GM21381 (cell line): ENCODE data around the gene NCAN.

ENCODE experiments used
- ATAC-seq: cut with Tn5 transposase; IDR thresholded peaks from one replicate; pipeline ENCODE4 v1.9.1; 2021; ENCODE audit warnings: mild to moderate bottlenecking, moderate library complexity; ENCODE audit not compliant: unreplicated experiment

The NCAN gene

DNA sequence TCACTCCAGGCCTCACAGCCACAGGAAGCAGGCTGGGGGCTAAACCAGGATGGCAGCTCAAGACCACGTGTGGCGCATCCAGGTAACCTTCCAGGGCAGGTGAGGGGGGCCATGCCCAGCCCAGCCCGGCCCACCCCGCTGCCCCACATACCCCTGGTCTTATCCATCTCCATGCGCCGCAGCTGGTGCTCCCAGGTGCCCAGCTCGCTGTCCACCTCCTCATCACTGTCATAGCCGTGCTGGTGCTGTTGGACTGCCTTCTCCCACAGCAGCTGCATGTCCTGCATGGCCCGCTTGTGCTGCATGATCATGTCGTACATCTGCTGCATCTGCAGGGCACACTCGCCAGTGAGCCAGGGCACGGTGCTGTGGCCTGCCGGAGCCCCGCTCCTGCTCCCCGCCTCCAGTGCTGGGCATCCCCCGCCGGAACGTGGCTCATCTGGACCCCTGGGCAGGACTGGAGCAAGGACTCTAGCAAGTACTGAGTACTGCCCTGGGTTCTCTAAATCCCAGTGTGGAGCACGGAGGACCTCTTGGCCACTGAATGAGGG lies 67.4 kb downstream of the NCAN start:
- no peak for ATAC-seq

GRCh38 chr19:19279853-19280252 lies 68.1 kb downstream of the NCAN start:
- no peak for ATAC-seq

GRCh38 chr19:19280561-19280960 lies 68.8 kb downstream of the NCAN start:
- no peak for ATAC-seq

GRCh38 chr19:19285686-19286085 lies 73.9 kb downstream of the NCAN start:
- ATAC-seq = no peak

DNA sequence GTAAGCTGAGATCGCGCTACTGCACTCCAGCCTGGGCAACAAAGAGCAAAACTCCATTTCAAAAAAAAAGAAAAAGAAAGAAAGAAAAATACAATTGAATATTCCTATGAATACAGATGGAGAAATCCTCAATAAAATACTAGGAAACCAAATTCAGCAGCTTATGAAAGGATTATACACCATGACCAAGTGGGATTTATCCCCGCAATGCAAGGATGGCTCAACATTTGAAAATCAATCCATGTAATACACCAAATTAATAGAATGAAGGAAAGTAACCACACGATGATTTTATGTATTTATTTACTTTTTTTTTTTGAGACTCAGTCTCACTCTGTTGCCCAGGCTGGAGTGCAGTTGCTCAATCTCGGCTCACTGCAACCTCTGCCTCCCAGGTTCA lies 80.8 kb downstream of the NCAN start:
- ATAC-seq = no peak

DNA sequence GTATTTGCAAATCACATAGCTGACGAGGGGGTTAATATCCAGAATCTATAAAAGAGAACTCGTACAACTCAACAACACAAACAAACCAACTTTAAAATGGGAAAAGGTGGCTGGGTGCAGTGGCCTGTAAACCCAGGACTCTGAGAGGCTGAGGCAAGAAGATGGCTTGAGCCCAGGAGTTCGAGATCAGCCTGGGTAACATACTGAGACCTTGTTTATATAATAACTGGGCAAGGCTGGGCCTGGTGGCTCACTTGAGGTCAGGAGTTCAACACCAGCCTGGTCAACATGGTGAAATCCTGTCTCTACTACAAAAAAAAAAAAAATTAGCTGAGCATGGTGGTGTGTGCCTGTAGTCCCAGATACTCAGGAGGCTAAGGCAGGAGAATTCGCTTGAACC lies 83.2 kb downstream of the NCAN start:
- no peak for ATAC-seq

DNA sequence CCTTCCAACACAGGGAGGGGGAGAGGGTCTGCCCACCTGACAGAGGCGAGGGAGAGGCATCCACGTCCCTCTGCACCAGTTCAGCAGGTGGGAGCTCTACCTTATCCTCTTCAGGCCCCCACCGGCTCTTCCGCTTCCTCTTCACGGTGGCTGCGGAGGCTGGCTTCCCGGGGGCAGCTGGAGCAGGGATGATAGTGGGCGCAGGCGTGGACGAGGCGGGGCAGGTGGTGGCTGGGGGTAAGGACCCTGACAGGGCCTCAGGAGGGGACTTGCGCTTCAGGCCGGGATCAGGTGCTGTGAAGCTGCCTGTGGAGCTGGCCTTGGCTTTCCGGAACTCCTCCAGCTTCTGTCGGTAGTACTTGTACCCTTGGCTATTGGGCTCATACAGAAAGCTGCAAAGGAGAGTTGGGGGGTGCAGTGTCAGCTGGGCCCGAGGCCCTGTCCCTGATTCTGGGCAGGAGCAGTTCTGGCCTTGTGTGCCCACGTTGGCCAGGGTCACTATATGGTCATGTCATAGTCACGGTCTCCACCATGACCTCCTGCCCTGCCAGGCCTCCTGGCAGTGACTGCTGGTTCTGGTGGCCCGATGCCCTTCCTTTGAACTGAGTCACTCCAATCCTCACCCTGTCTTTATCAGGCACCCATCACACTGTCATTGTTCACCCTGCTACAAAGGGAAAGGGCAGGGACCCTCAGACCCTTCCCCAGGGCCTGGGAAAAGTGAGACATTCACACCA lies 85.4 kb downstream of the NCAN start:
- no peak for ATAC-seq

GRCh38 chr19:19297759-19298158 lies 86.0 kb downstream of the NCAN start:
- no peak for ATAC-seq

DNA sequence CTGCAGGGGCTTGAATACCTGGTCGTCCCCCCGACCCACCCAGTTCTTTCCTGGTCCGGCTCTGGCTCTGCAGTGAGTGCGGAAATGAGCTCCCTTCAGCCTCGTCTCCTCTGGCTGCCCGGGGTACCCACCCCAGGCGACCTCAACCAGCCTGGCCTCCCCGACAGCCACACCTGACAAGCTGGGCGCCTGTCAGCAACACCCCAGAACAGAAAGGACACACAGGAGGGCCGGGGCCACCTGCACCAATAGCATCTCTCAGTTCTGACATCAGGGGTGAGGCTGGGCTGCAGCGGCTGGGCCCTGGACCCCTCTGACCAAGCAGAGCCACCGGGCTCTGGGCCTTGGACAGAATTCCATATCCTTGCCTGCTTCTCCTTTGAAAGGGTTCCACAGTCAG lies 88.9 kb downstream of the NCAN start:
- ATAC-seq = no peak
